HG03139 (cell line): ENCODE measurements around the gene CHRNA10.

Experiments
- ATAC-seq: cut with Tn5 transposase; IDR thresholded peaks from one replicate; pipeline ENCODE4 v1.9.1; 2021; ENCODE audit not compliant: unreplicated experiment

CHRNA10 gene

DNA sequence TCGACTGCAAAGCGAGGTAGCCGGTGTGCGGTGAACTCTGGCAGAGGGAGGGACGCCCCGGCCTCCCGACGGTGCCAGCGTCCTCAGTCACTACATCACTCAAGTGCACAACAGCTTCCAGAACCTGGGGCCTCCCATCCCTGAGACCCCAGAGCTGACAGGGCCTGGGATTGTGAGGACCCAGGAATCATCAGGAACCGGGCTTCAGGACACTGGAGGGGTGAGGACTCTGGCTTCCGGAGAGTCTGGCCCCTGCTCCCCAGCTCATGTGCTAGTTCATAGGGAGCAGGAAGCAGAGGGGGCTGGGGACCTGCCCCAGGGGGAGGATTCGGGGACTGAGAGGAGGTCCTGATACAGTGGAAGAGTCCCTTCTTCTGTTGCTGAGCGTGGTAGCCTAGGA is 34.0 kb downstream of the CHRNA10 start:
- ATAC-seq: no peak

DNA sequence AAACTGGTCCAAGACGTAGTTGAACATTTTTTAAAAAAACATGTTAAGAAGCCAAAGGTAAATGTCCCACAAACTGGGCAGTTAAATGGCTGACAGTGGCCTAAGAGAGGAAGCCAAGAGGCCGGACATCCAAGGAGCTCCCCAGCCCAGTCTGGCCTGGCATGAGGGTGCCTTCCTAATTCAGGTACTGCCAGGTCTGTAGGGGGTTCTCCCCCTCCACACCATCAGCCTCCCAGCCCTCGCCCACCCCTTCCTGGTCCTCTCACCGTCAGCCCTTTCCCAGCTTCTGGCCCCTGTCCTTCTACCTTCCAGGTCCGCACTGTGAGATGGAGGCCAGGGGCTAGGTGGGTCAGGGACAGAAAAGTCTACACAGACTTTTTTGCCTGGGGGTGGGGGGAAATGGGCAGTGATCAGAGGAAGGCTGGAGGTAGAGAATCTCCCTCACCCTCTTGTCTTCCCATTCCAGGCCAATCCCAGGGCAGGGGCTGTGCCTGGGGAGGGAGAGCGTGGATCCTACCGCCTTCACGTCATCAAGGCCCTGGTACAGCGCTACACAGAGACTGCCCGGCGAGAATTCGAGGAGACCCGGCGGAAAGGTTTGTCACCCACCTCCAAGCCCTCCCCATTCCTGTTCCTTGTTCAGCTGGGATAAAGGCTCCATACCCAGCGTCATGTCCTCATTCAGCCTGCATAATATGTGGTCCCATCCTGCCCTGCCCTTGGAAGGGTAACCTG is 35.4 kb downstream of the CHRNA10 start:
- no peak for ATAC-seq

DNA sequence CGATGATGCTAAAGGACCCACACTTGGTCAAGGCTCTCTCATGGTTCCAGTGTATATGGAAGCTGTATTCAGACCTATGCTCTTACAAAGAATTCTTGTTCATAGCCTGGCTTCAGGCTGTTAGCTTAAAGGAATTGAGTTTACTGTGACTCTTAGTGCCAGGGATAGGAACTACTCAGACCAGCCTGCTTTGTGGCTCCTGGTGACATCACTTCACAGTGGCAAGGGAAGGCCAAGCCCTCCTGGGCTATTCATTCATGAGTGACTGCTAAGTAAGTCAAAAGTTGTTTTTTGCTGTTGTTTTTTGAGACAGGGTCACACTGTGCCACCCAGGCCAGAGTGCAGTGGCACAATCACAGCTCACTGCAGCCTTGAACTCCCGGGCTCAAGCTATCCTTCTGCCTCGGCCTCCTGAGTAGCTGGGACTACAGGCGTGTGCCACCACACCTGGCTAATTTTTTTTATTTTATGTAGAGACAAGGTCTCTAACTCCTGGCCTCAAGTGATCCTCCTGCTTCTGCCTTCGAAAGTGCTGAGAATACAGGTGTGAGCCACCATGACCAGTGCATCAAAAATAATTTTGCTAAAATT is 39.0 kb downstream of the CHRNA10 start:
- ATAC-seq: no peak

GRCh38 chr11:3631331-3631730 is 39.9 kb downstream of the CHRNA10 start:
- ATAC-seq: no peak

GRCh38 chr11:3627291-3627690 is 43.9 kb downstream of the CHRNA10 start:
- no peak for ATAC-seq

- ATAC-seq: no peak
These were observed 44.8 kb downstream of the CHRNA10 start for GRCh38 chr11:3626250-3626960.

DNA sequence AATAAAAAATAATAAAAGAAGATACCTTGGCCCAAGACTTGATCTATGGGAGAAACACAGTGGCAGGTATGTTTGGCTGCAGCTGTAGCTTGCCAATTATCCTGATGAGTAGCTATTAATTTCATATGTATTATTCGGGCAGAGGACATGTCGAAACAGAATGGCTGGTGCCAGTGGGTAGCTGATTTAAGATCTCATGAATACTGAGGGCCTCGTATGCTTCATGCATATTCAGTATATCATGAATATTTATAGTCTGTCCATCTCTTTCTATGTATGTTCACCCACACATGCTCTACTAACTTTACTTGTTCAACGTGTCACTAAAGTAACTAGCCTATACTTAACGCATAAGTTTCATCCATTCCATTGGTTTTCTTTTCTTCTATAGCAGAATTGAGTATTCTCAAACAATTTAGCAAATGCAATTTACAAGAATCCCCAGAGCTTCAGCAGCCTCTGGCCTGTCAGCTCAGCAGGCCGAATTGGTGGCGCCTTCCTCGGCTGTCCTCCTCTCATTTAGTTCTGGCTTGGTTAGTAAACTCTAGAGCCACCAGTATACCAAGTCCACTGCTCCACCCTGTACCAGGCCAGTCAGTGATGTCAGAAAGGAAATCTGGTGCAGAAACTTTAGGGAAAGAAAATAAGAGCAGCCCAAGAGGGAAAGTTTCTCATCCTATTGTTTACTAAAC is 47.3 kb downstream of the CHRNA10 start:
- ATAC-seq: no peak

GRCh38 chr11:3623121-3623520 is 48.1 kb downstream of the CHRNA10 start:
- ATAC-seq: no peak

DNA sequence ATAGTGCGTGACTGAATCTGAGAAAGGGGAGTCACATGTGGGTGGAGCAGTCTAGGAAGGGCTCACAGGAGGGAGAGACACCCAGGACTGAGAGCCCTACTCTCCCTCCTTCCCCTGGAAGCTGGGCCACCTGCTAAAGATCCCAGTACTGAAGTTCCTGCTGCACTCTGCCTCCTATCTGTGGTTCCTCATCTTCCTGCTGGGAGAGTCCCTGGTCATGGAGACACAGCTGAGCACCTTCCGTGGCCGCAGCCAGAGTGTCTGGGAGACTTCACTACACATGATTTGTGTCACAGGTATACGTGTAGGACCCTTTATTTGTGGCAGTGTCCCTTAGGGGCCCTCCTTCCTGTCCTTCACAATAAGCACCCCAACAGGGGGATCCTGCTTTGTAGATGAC is 48.7 kb downstream of the CHRNA10 start:
- ATAC-seq: no peak

DNA sequence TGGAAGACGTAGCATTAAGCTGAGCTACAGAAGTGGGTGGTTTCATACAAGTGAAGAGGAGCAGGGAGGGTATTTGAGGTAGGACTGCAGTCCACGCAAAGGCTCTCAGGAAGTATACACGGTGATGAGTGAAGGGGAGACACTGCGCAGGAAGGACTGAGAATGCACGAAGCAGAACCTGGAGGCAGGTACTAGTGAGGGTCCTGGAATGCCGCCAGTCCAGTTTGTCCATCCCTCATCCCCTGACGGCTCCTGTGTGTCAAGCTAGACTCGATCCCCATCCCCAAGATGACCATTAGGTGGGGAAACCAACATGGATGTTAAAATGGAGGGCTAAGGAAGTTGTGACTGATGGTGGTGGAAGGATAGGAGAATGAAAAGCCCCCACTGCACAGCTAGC is 53.2 kb downstream of the CHRNA10 start:
- ATAC-seq: no peak

DNA sequence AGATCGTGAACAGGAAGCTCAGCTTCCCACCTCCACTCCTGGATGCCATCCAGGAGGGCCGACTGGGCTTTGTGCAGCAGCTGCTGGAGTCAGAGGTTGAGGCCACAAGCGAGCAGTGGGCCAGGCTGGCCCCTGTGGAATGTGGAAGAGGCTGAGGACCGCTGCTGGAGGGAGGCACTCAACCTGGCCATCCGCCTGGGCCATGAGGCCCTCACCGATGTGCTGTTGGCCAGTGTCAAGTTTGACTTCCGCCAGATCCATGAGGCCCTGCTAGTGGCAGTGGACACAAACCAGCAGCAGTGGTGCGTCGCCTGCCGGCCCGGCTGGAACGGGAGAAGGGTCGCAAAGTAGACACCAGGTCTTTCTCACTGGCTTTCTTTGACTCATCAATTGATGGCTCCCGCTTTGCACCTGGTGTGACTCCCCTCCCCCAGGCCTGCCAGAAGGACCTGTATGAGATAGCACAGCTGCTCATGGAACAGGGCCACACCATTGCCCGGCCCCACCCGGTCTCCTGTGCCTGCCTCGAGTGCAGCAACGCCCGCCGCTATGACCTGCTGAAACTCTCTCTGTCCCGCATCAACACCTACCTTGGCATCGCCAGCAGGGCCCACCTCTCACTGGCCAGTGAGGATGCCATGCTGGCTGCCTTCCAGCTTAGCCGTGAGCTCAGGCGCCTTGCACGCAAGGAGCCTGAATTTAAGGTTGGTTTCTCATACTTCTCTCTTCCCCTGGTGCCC is 54.3 kb downstream of the CHRNA10 start:
- ATAC-seq: no peak

GRCh38 chr11:3615998-3616397 is 55.2 kb downstream of the CHRNA10 start:
- no peak for ATAC-seq
